HG02623 (cell line): ENCODE data around the gene NYAP2.

Experiments
- ATAC-seq: cut with Tn5 transposase; IDR thresholded peaks from one replicate; pipeline ENCODE4 v1.9.1; 2021; ENCODE audit warnings: moderate library complexity; ENCODE audit not compliant: unreplicated experiment

The NYAP2 gene

GRCh38 chr2:225536036-225536435 lies 136.5 kb downstream of the NYAP2 start:
- ATAC-seq, result no peak

GRCh38 chr2:225543626-225544025 lies 144.1 kb downstream of the NYAP2 start:
- ATAC-seq, result no peak

- ATAC-seq, result no peak
Observed at GRCh38 chr2:225556461-225556860, 157.0 kb downstream of the NYAP2 start.

- ATAC-seq, result no peak
Observed at GRCh38 chr2:225558399-225559071, 159.0 kb downstream of the NYAP2 start.

GRCh38 chr2:225559072-225559415 lies 159.5 kb downstream of the NYAP2 start:
- no peak for ATAC-seq

GRCh38 chr2:225566798-225567197 lies 167.3 kb downstream of the NYAP2 start:
- ATAC-seq, result no peak

GRCh38 chr2:225569995-225570394 lies 170.5 kb downstream of the NYAP2 start:
- no peak for ATAC-seq

- ATAC-seq, result no peak
Observed at GRCh38 chr2:225573603-225574002, 174.1 kb downstream of the NYAP2 start.

- ATAC-seq, result no peak
Observed at GRCh38 chr2:225574582-225575138, 175.2 kb downstream of the NYAP2 start.

- no peak for ATAC-seq
Observed at GRCh38 chr2:225581135-225581534, 181.6 kb downstream of the NYAP2 start.

GRCh38 chr2:225581906-225582305 lies 182.4 kb downstream of the NYAP2 start:
- no peak for ATAC-seq

- ATAC-seq, result no peak
Observed at GRCh38 chr2:225582355-225583116, 183.0 kb downstream of the NYAP2 start.

- ATAC-seq, result no peak
Observed at GRCh38 chr2:225584796-225585195, 185.3 kb downstream of the NYAP2 start.

- no peak for ATAC-seq
Observed at GRCh38 chr2:225590932-225591331, 191.4 kb downstream of the NYAP2 start.

- ATAC-seq, result no peak
Observed at GRCh38 chr2:225597911-225598310, 198.4 kb downstream of the NYAP2 start.

GRCh38 chr2:225598426-225598825 lies 198.9 kb downstream of the NYAP2 start:
- no peak for ATAC-seq

- no peak for ATAC-seq
Observed at GRCh38 chr2:225598897-225599296, 199.4 kb downstream of the NYAP2 start.

GRCh38 chr2:225599856-225600255 lies 200.3 kb downstream of the NYAP2 start:
- ATAC-seq, result no peak

- ATAC-seq, result no peak
Observed at GRCh38 chr2:225600444-225600843, 200.9 kb downstream of the NYAP2 start.

- no peak for ATAC-seq
Observed at GRCh38 chr2:225600865-225601264, 201.4 kb downstream of the NYAP2 start.

GRCh38 chr2:225602205-225602604 lies 202.7 kb downstream of the NYAP2 start:
- ATAC-seq, result no peak

- no peak for ATAC-seq
Observed at GRCh38 chr2:225608136-225608535, 208.6 kb downstream of the NYAP2 start.
